A549 (cell line): ENCODE data around the gene MAPT.

Experiments
- BHLHE40 ChIP-seq: IDR thresholded peaks from 2 replicates; pipeline ENCODE4 v1.6.1; 2012; ENCODE audit warnings: low read depth, low read length, inconsistent platforms
- CTCF ChIP-seq: fragments of >200 bp; sonication (Bioruptor Twin); formaldehyde crosslinking; IDR thresholded peaks from 3 replicates; pipeline ENCODE4 v1.5.1; 2016
- E2F6 ChIP-seq: IDR thresholded peaks from 2 replicates; pipeline ENCODE4 v1.6.1; 2012; ENCODE audit warnings: low read depth, borderline replicate concordance
- FOSL2 ChIP-seq, 2 experiments: fragments of 450-650 bp in 1 of 2; fragments of >200 bp in 1 of 2; sonication (Bioruptor Twin) in 1 of 2; formaldehyde crosslinking; IDR thresholded peaks; 2 replicates each; pipeline versions ENCODE4 v1.5.0 to v1.6.1; 2016 to 2020; ENCODE audit warnings: mild to moderate bottlenecking in 1 of 2, moderate library complexity in 1 of 2
- KDM5A ChIP-seq: fragments of 200-600 bp; sonication (generic); IDR thresholded peaks from 2 replicates; pipeline ENCODE4 v1.6.1; 2016; ENCODE audit warnings: antibody characterized with exemption, mild to moderate bottlenecking
- MAZ ChIP-seq: fragments of 150-350 bp; IDR thresholded peaks from 2 replicates; pipeline ENCODE4 v1.6.1; 2014; ENCODE audit warnings: antibody characterized with exemption, low read depth, low read length, borderline replicate concordance
- PBX3 ChIP-seq: IDR thresholded peaks from 2 replicates; pipeline ENCODE4 v1.6.1; 2012
- POLR2A ChIP-seq: IDR thresholded peaks from 2 replicates; pipeline ENCODE4 v1.6.1; 2012; ENCODE audit warnings: mild to moderate bottlenecking, low read length
- RAD21 ChIP-seq, 2 experiments: fragments of >200 bp in 1 of 2; sonication (Bioruptor Twin) in 1 of 2; formaldehyde crosslinking in 1 of 2; IDR thresholded peaks in 1 of 2; conservative IDR thresholded peaks in 1 of 2; 2 replicates in 1 of 2; 3 replicates in 1 of 2; pipeline ENCODE4 v1.6.1; 2012 to 2018; ENCODE audit warnings: inconsistent platforms in 1 of 2
- REST ChIP-seq: fragments of 200-600 bp; sonication (generic); IDR thresholded peaks from 2 replicates; pipeline ENCODE4 v1.6.1; 2016; ENCODE audit warnings: antibody characterized with exemption, mild to moderate bottlenecking, moderate library complexity
- RNF2 ChIP-seq: fragments of 200-600 bp; sonication (generic); IDR thresholded peaks from 2 replicates; pipeline ENCODE4 v1.6.1; 2016; ENCODE audit warnings: low read depth, mild to moderate bottlenecking, antibody characterized with exemption, moderate library complexity, borderline replicate concordance
- SMC3 ChIP-seq: fragments of >200 bp; sonication (Bioruptor Twin); formaldehyde crosslinking; IDR thresholded peaks from 3 replicates; pipeline ENCODE4 v1.6.1; 2018; ENCODE audit warnings: inconsistent platforms
- ZC3H11A ChIP-seq: fragments of 450-650 bp; IDR thresholded peaks from 2 replicates; pipeline ENCODE4 v1.6.1; 2014; ENCODE audit warnings: antibody characterized with exemption, mild to moderate bottlenecking

GRCh38 chr17:45902892-45903346, 8.6 kb downstream of the MAPT start:
- no peak for TF ChIP-seq CTCF
- no peak for TF ChIP-seq PBX3
- no peak for TF ChIP-seq SMC3
- TF ChIP-seq ZC3H11A: no peak
- TF ChIP-seq BHLHE40: no peak
- TF ChIP-seq POLR2A: no peak
- no peak for TF ChIP-seq REST
- TF ChIP-seq RNF2: no peak
- TF ChIP-seq RAD21 (conservative IDR thresholded peaks at IDR 0.05 in 1 of 2, IDR thresholded peaks at IDR 0.05 in 1 of 2): no peak
- TF ChIP-seq E2F6: no peak
- no peak for TF ChIP-seq KDM5A
- no peak for TF ChIP-seq FOSL2 (IDR thresholded peaks at IDR 0.05)
- TF ChIP-seq FOSL2 (CRISPR knock-in tag; IDR thresholded peaks at IDR 0.05): no peak
- TF ChIP-seq MAZ: no peak
